ENCODE data around the gene ACOXL.
"Not testable (repeated sequence)": the region's sequence is repeated elsewhere in the genome, so short reads cannot be mapped to it uniquely, and the experiment has no call there.

Gene ACOXL

GRCh38 chr2:111045236-111045635 lies 312.9 kb downstream of the ACOXL start:
- DNase-seq: not testable (repeated sequence)

- no peak for DNase-seq
Observed at GRCh38 chr2:111045771-111046444, 313.5 kb downstream of the ACOXL start.

DNA sequence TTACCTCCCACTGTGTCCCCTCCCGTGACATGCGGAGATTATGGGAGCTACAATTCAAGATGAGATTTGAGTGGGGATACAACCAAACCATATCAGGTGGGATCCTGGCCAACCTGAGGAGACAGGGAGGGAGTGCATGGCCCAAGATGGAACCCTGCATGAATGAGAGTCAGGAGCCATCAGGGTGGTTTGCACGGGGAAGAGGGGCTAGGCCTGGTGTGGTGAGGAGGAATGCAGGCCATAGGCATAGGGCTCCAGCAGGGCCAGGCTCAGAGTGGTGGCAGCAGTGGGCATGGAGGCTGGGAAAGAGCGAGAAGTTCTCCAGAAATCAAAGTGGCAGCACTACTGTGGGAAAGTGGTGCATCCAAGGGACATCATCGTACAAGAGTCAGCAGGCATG lies 314.3 kb downstream of the ACOXL start:
- DNase-seq: no peak

DNA sequence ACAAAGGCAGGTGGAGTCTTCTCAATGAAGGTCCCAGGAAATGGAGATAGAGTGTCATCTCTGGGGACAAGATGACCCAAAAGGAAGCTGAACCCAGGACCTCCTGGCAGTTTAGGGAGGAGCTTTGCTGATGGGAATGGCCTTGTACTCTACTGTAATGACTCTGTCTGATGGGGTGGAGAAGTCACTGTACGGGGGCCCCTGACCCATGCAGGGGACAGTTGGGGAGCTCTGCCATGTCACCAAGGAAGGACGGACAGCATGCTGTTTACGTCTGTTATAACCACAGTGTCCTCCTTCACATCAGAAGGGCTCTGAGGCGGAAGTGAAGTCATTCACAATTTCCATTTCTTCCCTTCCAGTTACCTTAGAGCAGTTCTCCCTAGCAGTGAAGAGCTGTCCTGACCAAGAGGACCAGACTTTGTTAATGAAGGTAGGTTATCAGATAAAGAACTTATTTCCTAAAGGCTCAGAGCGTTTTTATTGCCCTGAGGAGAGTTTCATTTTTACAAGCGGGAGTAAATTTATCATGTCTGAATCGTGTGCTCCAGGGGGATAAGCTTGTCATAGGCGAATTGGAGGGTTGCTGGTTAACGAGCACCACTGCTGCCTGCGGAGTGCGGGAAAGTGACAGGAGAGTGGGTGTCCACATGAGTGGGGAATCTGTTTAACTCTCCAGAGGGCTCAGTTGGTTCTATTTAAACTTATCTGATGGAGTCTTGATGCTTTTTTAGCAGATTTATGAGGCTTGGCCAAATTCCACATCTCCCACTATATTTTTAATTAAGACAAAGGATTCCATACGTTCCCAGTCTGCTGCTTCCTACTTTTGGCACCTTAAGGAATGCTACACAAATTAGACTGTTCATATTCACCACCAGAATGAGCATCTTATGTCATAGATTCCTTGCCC lies 316.7 kb downstream of the ACOXL start:
- DNase-seq: no peak

- no peak for DNase-seq
Observed at GRCh38 chr2:111049792-111050640, 317.6 kb downstream of the ACOXL start.

DNA sequence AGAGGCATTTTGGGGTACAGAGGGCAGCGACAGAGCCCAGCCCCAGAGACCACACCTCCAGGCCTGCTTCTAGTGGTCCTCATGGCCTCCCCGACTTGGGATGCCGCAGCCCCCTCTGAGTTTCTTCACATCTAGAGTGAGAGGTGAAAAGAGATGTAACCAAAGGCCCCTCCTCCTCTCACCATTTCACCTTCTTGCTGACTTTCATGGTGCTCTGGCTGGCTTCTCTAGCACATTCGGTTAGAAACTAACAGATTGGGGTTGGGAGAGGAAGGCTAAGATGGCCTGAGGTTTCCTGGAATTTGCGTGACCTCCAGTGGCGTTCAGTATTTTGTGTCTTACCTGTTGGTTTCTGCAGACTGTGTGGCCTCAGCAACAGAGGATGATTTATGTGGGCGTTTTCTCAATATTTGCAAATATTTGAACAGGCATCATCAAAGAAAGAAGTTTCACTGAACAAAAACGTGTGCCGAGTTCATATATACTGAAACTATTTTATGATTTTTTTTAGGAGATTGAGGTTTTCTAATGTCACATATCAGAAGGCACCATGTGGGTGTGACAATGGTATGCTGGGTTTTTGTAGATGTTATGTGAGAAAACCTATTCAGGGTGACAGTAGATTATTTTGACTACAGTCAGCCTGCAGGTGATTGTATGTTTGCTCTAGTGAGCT lies 318.5 kb downstream of the ACOXL start:
- no peak for DNase-seq

DNA sequence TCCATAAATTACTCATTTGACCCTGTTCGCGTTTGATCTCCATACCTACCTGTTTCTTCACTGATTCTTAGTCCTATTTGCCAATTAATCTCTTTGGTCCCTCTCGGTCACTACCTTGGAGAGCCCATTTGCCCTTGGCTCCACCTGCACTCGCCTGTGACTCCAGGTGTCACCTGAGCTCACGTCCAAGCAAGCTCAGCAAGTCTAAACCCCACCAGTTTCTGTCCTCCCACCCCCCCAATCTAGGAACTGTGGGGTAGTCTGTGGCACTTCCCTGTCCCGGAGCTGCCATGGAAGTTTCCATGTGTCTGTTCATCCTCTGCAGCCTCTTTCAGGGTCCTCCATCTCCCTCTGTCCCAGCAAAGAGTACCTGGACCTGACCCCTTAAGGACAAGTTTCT lies 320.2 kb downstream of the ACOXL start:
- DNase-seq: no peak

DNA sequence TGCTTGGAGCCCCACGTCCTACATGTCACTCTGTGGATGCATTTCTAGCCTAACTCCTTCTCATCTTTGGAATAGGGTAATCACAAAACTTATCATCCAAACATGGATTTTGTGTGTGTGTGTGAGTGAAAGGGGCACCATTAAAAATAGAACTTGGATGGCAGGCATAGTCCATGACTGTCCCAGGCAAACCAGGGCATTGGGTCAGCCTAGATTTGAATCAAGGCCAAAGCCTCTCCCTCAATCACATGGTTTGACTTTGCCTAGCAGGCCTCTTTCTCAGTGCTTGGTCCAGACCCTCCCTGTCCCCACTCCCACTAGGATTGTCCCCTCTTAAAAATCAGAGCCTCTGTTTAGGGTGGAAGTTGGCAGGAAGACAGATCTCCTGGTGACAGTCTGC lies 320.9 kb downstream of the ACOXL start:
- no peak for DNase-seq

DNA sequence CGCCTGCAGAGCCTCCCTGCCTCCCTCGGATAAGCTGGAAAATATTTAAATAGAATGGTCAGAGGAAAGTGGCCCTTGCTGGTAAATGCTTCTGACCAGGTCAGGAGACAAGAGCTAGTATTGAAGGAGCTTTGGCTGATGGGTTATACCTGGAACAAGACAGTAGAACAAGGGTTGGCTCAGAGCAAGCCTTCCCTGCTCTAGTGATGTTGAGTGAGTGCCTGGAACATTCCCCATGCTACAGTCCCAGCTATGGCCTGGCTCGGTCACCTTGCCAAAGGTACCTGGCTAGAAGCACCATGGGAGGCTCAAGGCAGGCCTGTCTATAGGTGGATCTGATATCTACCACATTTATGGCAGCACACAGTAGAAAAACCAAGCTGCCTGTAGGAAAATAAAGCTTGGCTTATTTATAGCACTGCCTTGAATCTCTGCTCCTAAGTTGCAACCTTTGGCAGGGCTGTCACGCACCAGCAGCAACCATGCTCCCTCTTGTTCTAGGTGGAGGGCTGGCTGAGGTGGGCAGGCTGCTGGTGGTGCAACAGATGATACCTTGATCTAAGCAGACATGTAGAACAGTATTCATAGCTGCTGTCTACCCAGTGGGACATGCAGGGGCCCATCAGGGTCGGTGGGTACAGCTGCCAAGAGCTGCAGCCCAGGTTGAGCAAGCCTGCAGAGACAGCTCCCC lies 321.6 kb downstream of the ACOXL start:
- no peak for DNase-seq

- peak; percentile 65 for DNase-seq
Observed at GRCh38 chr2:111054791-111055691, 322.7 kb downstream of the ACOXL start.

DNA sequence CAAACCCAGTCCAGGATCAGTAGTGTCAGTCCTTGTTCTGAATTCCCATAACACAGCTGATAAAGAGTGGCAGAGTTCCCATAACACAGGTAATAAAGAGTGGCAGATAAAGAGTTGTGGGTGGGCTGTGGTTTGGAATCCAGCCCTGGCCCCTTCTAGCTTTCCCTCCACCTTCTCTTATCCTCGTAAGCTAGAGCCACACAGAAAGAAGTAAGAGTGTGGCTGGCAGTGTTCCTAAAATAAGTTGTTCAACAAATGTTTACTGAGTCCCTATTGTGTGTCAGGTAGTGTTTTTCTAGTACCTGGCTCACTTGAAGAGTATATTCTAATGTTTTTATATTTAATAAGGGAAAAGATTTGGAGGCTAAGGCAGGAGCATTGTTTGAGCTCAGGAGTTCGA lies 323.4 kb downstream of the ACOXL start:
- no peak for DNase-seq

- no peak for DNase-seq
Observed at GRCh38 chr2:111057045-111057444, 324.7 kb downstream of the ACOXL start.

DNA sequence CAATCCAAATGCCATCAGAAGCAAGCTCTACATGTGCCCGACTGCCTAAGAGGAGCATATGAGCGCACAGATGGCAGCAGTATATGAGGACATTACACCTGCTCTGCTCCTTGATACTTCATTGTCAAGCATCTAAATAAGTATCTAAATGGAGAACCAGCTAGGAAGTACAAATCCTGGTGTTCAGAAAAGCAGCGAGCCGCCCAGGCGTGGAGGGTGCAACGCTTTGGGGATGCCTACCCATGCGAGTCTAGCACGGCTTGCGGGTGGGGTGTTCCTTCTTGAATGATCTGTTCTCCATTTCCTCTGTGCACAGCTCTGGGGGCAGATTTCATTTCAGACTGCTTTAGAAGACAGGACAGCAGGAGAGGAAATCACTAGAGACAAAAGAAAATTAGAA lies 325.3 kb downstream of the ACOXL start:
- DNase-seq: no peak

DNA sequence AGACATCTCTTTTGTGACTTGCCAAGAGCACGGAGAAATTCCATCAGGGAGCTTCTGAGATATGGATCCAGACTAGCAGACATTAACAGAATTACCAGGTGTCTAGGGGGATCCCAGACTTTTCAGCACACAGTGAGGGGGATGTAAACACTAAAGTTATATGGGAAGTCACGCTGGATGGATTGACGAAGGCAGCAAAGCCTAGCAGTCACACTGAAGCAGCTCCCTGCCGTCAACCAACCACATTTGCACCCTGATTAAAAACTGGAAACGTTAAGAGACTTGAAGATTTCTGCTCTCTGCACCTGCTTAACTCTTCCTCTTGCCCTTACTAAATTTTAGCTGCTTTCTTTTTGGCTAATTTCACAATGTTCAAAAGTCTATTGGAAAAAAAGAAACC lies 325.9 kb downstream of the ACOXL start:
- no peak for DNase-seq

GRCh38 chr2:111061191-111061590 lies 328.8 kb downstream of the ACOXL start:
- DNase-seq: no peak

- DNase-seq: no peak
Observed at GRCh38 chr2:111062417-111062816, 330.0 kb downstream of the ACOXL start.

GRCh38 chr2:111066062-111066593 lies 333.8 kb downstream of the ACOXL start:
- DNase-seq: no peak

- DNase-seq: no peak
Observed at GRCh38 chr2:111068435-111069058, 336.2 kb downstream of the ACOXL start.

DNA sequence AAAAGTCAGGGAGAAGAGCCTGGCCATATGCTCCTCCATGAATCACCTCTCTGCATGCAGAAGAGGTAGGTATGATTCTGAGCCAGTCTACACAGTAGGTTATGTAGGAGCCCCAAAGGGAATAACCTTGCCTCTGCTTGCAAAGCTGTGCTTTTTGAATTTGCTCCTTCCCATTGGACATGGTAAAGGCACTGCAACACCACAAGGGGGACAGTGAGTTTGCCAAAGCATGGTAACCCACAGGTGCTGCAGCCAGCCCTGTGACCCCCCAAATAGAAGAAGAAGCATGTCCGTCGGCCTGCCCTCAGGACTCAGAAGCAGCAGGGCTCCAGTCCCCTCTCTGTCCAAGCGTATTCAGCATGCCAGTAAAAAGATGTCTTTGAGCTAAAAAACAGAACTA lies 337.3 kb downstream of the ACOXL start:
- no peak for DNase-seq

DNA sequence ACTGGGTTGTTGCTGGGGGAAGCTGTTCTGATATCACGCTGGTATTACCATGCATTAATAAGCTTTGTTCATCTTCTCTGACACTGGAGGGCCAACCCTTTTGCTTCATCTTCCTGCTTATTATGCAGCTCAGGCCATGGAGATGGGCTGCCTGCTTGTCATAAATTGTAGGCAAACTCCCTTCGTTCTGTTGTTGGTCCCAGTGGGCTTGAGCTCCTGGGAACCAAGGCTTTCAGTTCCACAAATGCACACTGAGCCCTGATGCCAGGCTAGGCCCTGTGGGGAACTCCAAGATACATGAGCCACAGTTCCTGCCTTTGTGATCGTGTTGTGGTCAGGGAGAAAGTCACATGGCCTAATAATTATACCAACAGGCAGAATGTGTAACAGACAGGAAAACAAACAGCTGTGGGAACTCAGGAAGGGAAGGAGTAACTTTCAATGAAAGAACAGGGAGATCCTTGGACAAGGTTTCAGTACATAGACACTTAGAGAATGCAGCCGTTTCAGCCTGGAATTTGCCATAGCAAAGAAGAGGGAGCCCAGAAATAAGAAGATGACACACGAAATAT lies 339.3 kb downstream of the ACOXL start:
- no peak for DNase-seq
